IPS-18c (cell line): Measurements from ENCODE around the gene TRIM67.
"Not testable (repeated sequence)": the region's sequence is repeated elsewhere in the genome, so short reads cannot be mapped to it uniquely, and the experiment has no call there.

Experiments
- H3K4me3 ChIP-seq: 2 replicates; pipeline ENCODE4 v1.7.0; 2013; ENCODE audit warnings: low read depth, mild to moderate bottlenecking, low read length, moderate library complexity; ENCODE audit not compliant: insufficient read depth
- H3K9me3 ChIP-seq: one replicate; pipeline ENCODE4 v1.6.1; 2013; ENCODE audit warnings: mild to moderate bottlenecking, low read length, moderate library complexity; ENCODE audit not compliant: control insufficient read depth, insufficient read depth

TRIM67 gene

GRCh38 chr1:231161667-231162296 is at the start of gene TRIM67:
Gene TRIM67 (plus strand): TSS chr1:231162058. CDS start chr1:231162970, 912 bp downstream.
- Histone ChIP-seq H3K4me3 (peak within 1 kb of the TSS; percentile 53), H3K9me3 (peaks cover 6% of the 10 kb centered on the region)

- Histone ChIP-seq H3K4me3 (no peak overlapping the region), H3K9me3 (no peaks in the 10 kb centered on the region)
Measured at GRCh38 chr1:231116738-231117137, 45.1 kb upstream of the TRIM67 start.

GRCh38 chr1:231118704-231119453 is 43.0 kb upstream of the TRIM67 start:
- Histone ChIP-seq H3K9me3 (no peaks in the 10 kb centered on the region), H3K4me3 (no peak overlapping the region)

GRCh38 chr1:231121533-231121932 is 40.3 kb upstream of the TRIM67 start:
- Histone ChIP-seq H3K9me3 (no peaks in the 10 kb centered on the region), H3K4me3 (no peak overlapping the region)

GRCh38 chr1:231122143-231122542 is 39.7 kb upstream of the TRIM67 start:
- Histone ChIP-seq H3K9me3 (peaks cover 2% of the 10 kb centered on the region), H3K4me3 (no peak overlapping the region)

- H3K4me3 ChIP-seq: no peak overlapping the region
- peaks cover 2% of the 10 kb centered on the region for H3K9me3 ChIP-seq
Measured at GRCh38 chr1:231124746-231125145, 37.1 kb upstream of the TRIM67 start.

GRCh38 chr1:231125972-231126580 is 35.8 kb upstream of the TRIM67 start:
- Histone ChIP-seq H3K9me3 (peaks cover 2% of the 10 kb centered on the region), H3K4me3 (no peak overlapping the region)

- H3K9me3 ChIP-seq, H3K4me3 ChIP-seq: not testable (repeated sequence)
Measured at GRCh38 chr1:231127106-231127505, 34.8 kb upstream of the TRIM67 start.

- not testable (repeated sequence) for H3K9me3 ChIP-seq
Measured at GRCh38 chr1:231128471-231128870, 33.4 kb upstream of the TRIM67 start.

GRCh38 chr1:231130544-231130943 is 31.3 kb upstream of the TRIM67 start:
- Histone ChIP-seq H3K9me3 (peaks cover 2% of the 10 kb centered on the region), H3K4me3 (no peak overlapping the region)

More at GRCh38 chr1:231128471-231128870, 33.4 kb upstream of the TRIM67 start:
- H3K4me3 ChIP-seq: not testable (repeated sequence)

- not testable (repeated sequence) for H3K4me3 ChIP-seq, H3K9me3 ChIP-seq
Measured at GRCh38 chr1:231132591-231132990, 29.3 kb upstream of the TRIM67 start.

GRCh38 chr1:231134624-231135023 is 27.2 kb upstream of the TRIM67 start:
- Histone ChIP-seq H3K4me3 (no peak overlapping the region), H3K9me3 (no peaks in the 10 kb centered on the region)

GRCh38 chr1:231138236-231138635 is 23.6 kb upstream of the TRIM67 start:
- no peak overlapping the region for H3K4me3 ChIP-seq
- H3K9me3 ChIP-seq: no peaks in the 10 kb centered on the region

- Histone ChIP-seq H3K4me3 (no peak overlapping the region), H3K9me3 (no peaks in the 10 kb centered on the region)
Measured at GRCh38 chr1:231139125-231139649, 22.7 kb upstream of the TRIM67 start.

GRCh38 chr1:231139659-231140654 is 21.9 kb upstream of the TRIM67 start:
- H3K4me3 ChIP-seq: no peak overlapping the region
- H3K9me3 ChIP-seq: no peaks in the 10 kb centered on the region

GRCh38 chr1:231144416-231145193 is 17.3 kb upstream of the TRIM67 start:
- H3K4me3 ChIP-seq: no peak overlapping the region
- no peaks in the 10 kb centered on the region for H3K9me3 ChIP-seq
